Activated CD4-positive, alpha-beta T cell treated with anti-CD3 and anti-CD28 coated beads for 36 hours (primary cell): ENCODE data around the gene EML6. TPM values are rescaled to one million over a fixed set of nuclear protein-coding genes. Genes with fewer than 3 reads are reported as not detected.

Experiments
- ATAC-seq: fragments of 200-7000 bp; cut with Tn5 transposase; one replicate; pipeline ENCODE4 v1.10.0; 2021; ENCODE audit warnings: mild to moderate bottlenecking, moderate library complexity
- CTCF ChIA-PET: fragments of 350-600 bp; sonication (Branson Sonifier 250); formaldehyde crosslinking; loops from one replicate; lab custom pipeline; 2021; ENCODE audit warnings: antibody characterized with exemption; lab: Charles Lee
- POLR2A ChIA-PET: fragments of 350-600 bp; sonication (Branson Sonifier 250); formaldehyde crosslinking; loops from one replicate; lab custom pipeline; 2021; ENCODE audit warnings: antibody characterized with exemption, inconsistent platforms; lab: Charles Lee
- DNase-seq: peaks from one replicate; pipeline ENCODE4 v3.0.0-alpha.2; 2020
- H3K27ac Mint-ChIP-seq: one replicate; pipeline ENCODE4 v1.8.0; 2021; ENCODE audit warnings: mixed read lengths
- H3K27me3 Mint-ChIP-seq: one replicate; pipeline ENCODE4 v1.8.0; 2021; ENCODE audit warnings: mixed read lengths
- H3K36me3 Mint-ChIP-seq: one replicate; pipeline ENCODE4 v1.8.0; 2021; ENCODE audit warnings: low read depth, mixed read lengths
- H3K4me1 Mint-ChIP-seq: one replicate; pipeline ENCODE4 v1.8.0; 2021; ENCODE audit warnings: mixed read lengths
- H3K4me3 Mint-ChIP-seq: one replicate; pipeline ENCODE4 v1.8.0; 2021; ENCODE audit warnings: mild to moderate bottlenecking, moderate library complexity, mixed read lengths
- H3K9me3 Mint-ChIP-seq: one replicate; pipeline ENCODE4 v1.8.0; 2021; ENCODE audit warnings: low read depth, mixed read lengths
- intact Hi-C, 2 experiments: fragments of 100-400 bp; cut with DNase I in 1 of 2; cut with micrococcal nuclease in 1 of 2; formaldehyde crosslinking; loops; one replicate each; pipeline versions ENCODE4 v1.14.2 to v1.15.1; 2022 to 2024; cut with DNase I, micrococcal nuclease
- total RNA-seq, 2 experiments: library from RNA; stranded (reverse); gene quantifications; one replicate each; pipeline ENCODE4 v1.2.3, GENCODE V29; 2021

EML6 gene
- total RNA-seq, 2 experiments from 2014 or later: 0.16 to 0.30 TPM

GRCh38 chr2:54956111-54956627, 232.7 kb downstream of the EML6 start:
- DNase-seq (no peak), ATAC-seq (no peak)
- Mint-ChIP-seq H3K27ac (no peak overlapping the region), H3K36me3 (no peaks in the 10 kb centered on the region), H3K9me3 (no peaks in the 10 kb centered on the region), H3K4me3 (no peak overlapping the region), H3K4me1 (peaks cover 7% of the 10 kb centered on the region), H3K27me3 (no peaks in the 10 kb centered on the region)
- intact Hi-C loops: no loop called here
- POLR2A ChIA-PET: no interaction called here
- CTCF ChIA-PET: no interaction called here

- intact Hi-C loops: no loop called here
- ATAC-seq (no peak), DNase-seq (no peak)
- H3K4me1 Mint-ChIP-seq: peaks cover 7% of the 10 kb centered on the region
- no peak overlapping the region for H3K27ac Mint-ChIP-seq
- CTCF ChIA-PET: no interaction called here
- no peaks in the 10 kb centered on the region for H3K36me3 Mint-ChIP-seq
- no peaks in the 10 kb centered on the region for H3K27me3 Mint-ChIP-seq
- POLR2A ChIA-PET: no interaction called here
- no peak overlapping the region for H3K4me3 Mint-ChIP-seq
- no peaks in the 10 kb centered on the region for H3K9me3 Mint-ChIP-seq
These were observed 234.0 kb downstream of the EML6 start for GRCh38 chr2:54957321-54957999.

- DNase-seq (no peak), ATAC-seq (no peak)
- POLR2A ChIA-PET: no interaction called here
- Mint-ChIP-seq H3K4me1 (no peaks in the 10 kb centered on the region), H3K9me3 (no peaks in the 10 kb centered on the region), H3K4me3 (no peak overlapping the region), H3K36me3 (no peaks in the 10 kb centered on the region), H3K27me3 (no peaks in the 10 kb centered on the region), H3K27ac (no peak overlapping the region)
- intact Hi-C loops: no loop called here
- CTCF ChIA-PET: no interaction called here
These were observed 235.4 kb downstream of the EML6 start for GRCh38 chr2:54958717-54959371.

GRCh38 chr2:54960164-54960563, 236.7 kb downstream of the EML6 start:
- H3K27me3 Mint-ChIP-seq: no peaks in the 10 kb centered on the region
- no peaks in the 10 kb centered on the region for H3K9me3 Mint-ChIP-seq
- intact Hi-C loops: no loop called here
- POLR2A ChIA-PET: no interaction called here
- no peaks in the 10 kb centered on the region for H3K36me3 Mint-ChIP-seq
- CTCF ChIA-PET: interaction anchor here (0.7 to 1.2 kb wide), 3 partner anchors 9 to 54 kb away, joined by 3 read pairs; no protein-coding TSS in a partner anchor
- no peak for DNase-seq
- ATAC-seq: no peak
- peaks cover 9% of the 10 kb centered on the region for H3K4me1 Mint-ChIP-seq
- no peak overlapping the region for H3K4me3 Mint-ChIP-seq
- H3K27ac Mint-ChIP-seq: no peak overlapping the region

GRCh38 chr2:54962511-54962910, 239.0 kb downstream of the EML6 start:
- DNase-seq (no peak), ATAC-seq (no peak)
- ChIA-PET POLR2A (no interaction called here), CTCF (no interaction called here)
- Mint-ChIP-seq H3K4me3 (no peak overlapping the region), H3K36me3 (no peaks in the 10 kb centered on the region), H3K4me1 (peaks cover 27% of the 10 kb centered on the region), H3K27ac (no peak overlapping the region), H3K9me3 (no peaks in the 10 kb centered on the region), H3K27me3 (no peaks in the 10 kb centered on the region)
- intact Hi-C loops: no loop called here

- peaks cover 1% of the 10 kb centered on the region for H3K9me3 Mint-ChIP-seq
- no peak for ATAC-seq
- POLR2A ChIA-PET: no interaction called here
- no peaks in the 10 kb centered on the region for H3K36me3 Mint-ChIP-seq
- no peaks in the 10 kb centered on the region for H3K27me3 Mint-ChIP-seq
- H3K4me1 Mint-ChIP-seq: peaks cover 27% of the 10 kb centered on the region
- intact Hi-C loops: no loop called here
- no peak for DNase-seq
- CTCF ChIA-PET: interaction anchor here (0.7 kb wide), 1 partner anchor 40 kb away, joined by 3 read pairs; no protein-coding TSS in a partner anchor
- no peak overlapping the region for H3K27ac Mint-ChIP-seq
- H3K4me3 Mint-ChIP-seq: no peak overlapping the region
These were observed 239.5 kb downstream of the EML6 start for GRCh38 chr2:54962935-54963440.

GRCh38 chr2:54963476-54963875, 240.0 kb downstream of the EML6 start:
- Mint-ChIP-seq H3K4me3 (no peak overlapping the region), H3K27ac (no peak overlapping the region), H3K4me1 (peaks cover 27% of the 10 kb centered on the region), H3K9me3 (peaks cover 5% of the 10 kb centered on the region), H3K36me3 (no peaks in the 10 kb centered on the region), H3K27me3 (no peaks in the 10 kb centered on the region)
- POLR2A ChIA-PET: no interaction called here
- CTCF ChIA-PET: interaction anchor here (0.7 kb wide), 1 partner anchor 40 kb away, joined by 3 read pairs; no protein-coding TSS in a partner anchor
- DNase-seq (no peak), ATAC-seq (no peak)
- intact Hi-C loops: no loop called here

GRCh38 chr2:54964271-54964670, 240.8 kb downstream of the EML6 start:
- Mint-ChIP-seq H3K4me3 (no peak overlapping the region), H3K4me1 (peaks cover 27% of the 10 kb centered on the region), H3K27me3 (no peaks in the 10 kb centered on the region), H3K27ac (no peak overlapping the region), H3K36me3 (peaks cover 4% of the 10 kb centered on the region), H3K9me3 (peaks cover 5% of the 10 kb centered on the region)
- intact Hi-C loops: loop anchor here in 1 of 2 experiments (1.0 kb wide), 1 partner anchor 12 kb away; no protein-coding TSS in a partner anchor
- ATAC-seq (no peak), DNase-seq (no peak)
- ChIA-PET CTCF (no interaction called here), POLR2A (no interaction called here)

- intact Hi-C loops: loop anchor here in 1 of 2 experiments (1.0 kb wide), 1 partner anchor 11 kb away; no protein-coding TSS in a partner anchor
- Mint-ChIP-seq H3K9me3 (peaks cover 5% of the 10 kb centered on the region), H3K27me3 (no peaks in the 10 kb centered on the region), H3K4me1 (peaks cover 27% of the 10 kb centered on the region), H3K4me3 (no peak overlapping the region), H3K27ac (no peak overlapping the region), H3K36me3 (peaks cover 7% of the 10 kb centered on the region)
- CTCF ChIA-PET: interaction anchor here (0.5 kb wide), 1 partner anchor 967 kb away, joined by 3 read pairs; no protein-coding TSS in a partner anchor
- POLR2A ChIA-PET: no interaction called here
- no peak for DNase-seq
- ATAC-seq: no peak
These were observed 241.4 kb downstream of the EML6 start for GRCh38 chr2:54964816-54965215.

GRCh38 chr2:54965425-54965824, 242.0 kb downstream of the EML6 start:
- intact Hi-C loops: no loop called here
- Mint-ChIP-seq H3K27me3 (no peaks in the 10 kb centered on the region), H3K27ac (no peak overlapping the region), H3K9me3 (peaks cover 5% of the 10 kb centered on the region), H3K4me1 (peaks cover 27% of the 10 kb centered on the region), H3K36me3 (peaks cover 11% of the 10 kb centered on the region), H3K4me3 (no peak overlapping the region)
- ChIA-PET CTCF (interaction anchor here (0.9 kb wide), 1 partner anchor 108 kb away, joined by 3 read pairs; no protein-coding TSS in a partner anchor), POLR2A (no interaction called here)
- no peak for ATAC-seq
- no peak for DNase-seq

GRCh38 chr2:54966165-54966832, 242.8 kb downstream of the EML6 start:
- ChIA-PET POLR2A (no interaction called here), CTCF (interaction anchor here (0.9 kb wide), 1 partner anchor 107 kb away, joined by 3 read pairs; no protein-coding TSS in a partner anchor)
- no peak for DNase-seq
- H3K9me3 Mint-ChIP-seq: peaks cover 5% of the 10 kb centered on the region
- ATAC-seq: no peak
- peaks cover 19% of the 10 kb centered on the region for H3K36me3 Mint-ChIP-seq
- H3K27ac Mint-ChIP-seq: peak overlapping the region; percentile 14
- intact Hi-C loops: no loop called here
- H3K4me3 Mint-ChIP-seq: no peak overlapping the region
- H3K27me3 Mint-ChIP-seq: no peaks in the 10 kb centered on the region
- peaks cover 27% of the 10 kb centered on the region for H3K4me1 Mint-ChIP-seq
